ENCODE measurements around the gene KCTD4. TPM values are rescaled to one million over a fixed set of nuclear protein-coding genes. Genes with fewer than 3 reads are reported as not detected.

The KCTD4 gene
- not detected in 2 replicates for total RNA-seq

DNA sequence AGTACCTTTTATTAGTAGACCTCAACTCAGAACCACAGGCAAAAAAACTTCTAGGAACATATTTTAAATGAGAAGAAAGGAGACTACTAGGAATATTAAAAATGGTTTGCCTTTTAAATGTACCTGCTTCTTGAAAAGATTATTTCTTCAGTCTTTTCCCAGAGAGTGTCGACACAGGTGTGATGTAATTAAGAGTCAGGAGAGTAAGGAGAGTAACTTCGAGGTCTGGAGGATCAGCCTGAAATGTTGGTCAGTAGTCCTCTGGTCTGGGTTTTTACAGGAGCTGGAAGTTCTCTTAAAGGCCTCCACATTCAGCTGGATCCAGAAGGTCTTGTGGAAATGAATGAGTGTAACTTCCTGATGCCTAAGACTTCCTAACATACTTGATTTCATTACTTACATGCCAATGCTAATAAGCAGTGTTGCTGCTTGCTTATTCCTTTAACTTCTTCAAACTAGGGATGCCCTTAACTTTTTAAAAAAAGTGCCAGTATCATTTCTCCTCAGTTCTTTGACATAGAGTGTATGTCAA, at the start of gene KCTD4:
KCTD4 (minus strand) TSS at position 345 of the 532 bp plus-strand sequence. CDS start 6,478 bp downstream, outside the sequence.

Other genes with a start within 250 kb of the KCTD4 start
- 3.0 and 3.6 TPM in 2 replicates for gene NUFIP1, start 211.6 kb downstream of the KCTD4 start, total RNA-seq
- 26.1 and 31.6 TPM in 2 replicates for gene GPALPP1, start 211.5 kb downstream of the KCTD4 start, total RNA-seq
- gene GTF2F2, start 80.5 kb downstream of the KCTD4 start, total RNA-seq: 21.9 and 22.1 TPM in 2 replicates
- gene TPT1, start 140.1 kb upstream of the KCTD4 start, total RNA-seq: 2,405 and 2,847 TPM in 2 replicates
- gene SLC25A30, start 217.3 kb upstream of the KCTD4 start, total RNA-seq: 14.4 and 24.1 TPM in 2 replicates